CD4-positive, alpha-beta T cell (primary cell): ENCODE results near the gene RUNX2. TPM values are rescaled to one million over a fixed set of nuclear protein-coding genes. Genes with fewer than 3 reads are reported as not detected.

ENCODE experiments used
- ATAC-seq: fragments of 200-7000 bp; cut with Tn5 transposase; one replicate; pipeline ENCODE4 v1.10.0; 2022; ENCODE audit warnings: mild to moderate bottlenecking; ENCODE audit not compliant: poor library complexity
- CTCF ChIA-PET: fragments of 350-600 bp; sonication (Branson Sonifier 250); formaldehyde crosslinking; loops from one replicate; lab custom pipeline; 2021; ENCODE audit warnings: antibody characterized with exemption, inconsistent platforms; lab: Charles Lee
- POLR2A ChIA-PET: fragments of 350-600 bp; sonication (Branson Sonifier 250); formaldehyde crosslinking; loops from one replicate; lab custom pipeline; 2021; ENCODE audit warnings: antibody characterized with exemption, inconsistent platforms; lab: Charles Lee
- DNase-seq, 14 experiments: peaks; one replicate each; pipeline ENCODE4 v3.0.0-alpha.2; 2013 to 2020; ENCODE audit warnings: mixed read lengths in 2 of 14
- H3K27ac ChIP-seq, 2 donors: one replicate each; pipeline versions ENCODE4 v1.5.1 to v1.7.0; 2013; ENCODE audit warnings: low read length in 2 of 2, low read depth in 1 of 2, mild to moderate bottlenecking in 1 of 2
- H3K27me3 ChIP-seq, 2 experiments: 1 replicate in 1 of 2; 2 replicates in 1 of 2; pipeline versions ENCODE4 v1.6.1 to v1.7.0; 2013; ENCODE audit warnings: low read length in 2 of 2, control low read depth in 1 of 2, mild to moderate bottlenecking in 1 of 2, moderate library complexity in 1 of 2; ENCODE audit not compliant: insufficient read depth in 2 of 2, control insufficient read depth in 1 of 2
- H3K36me3 ChIP-seq: one replicate; pipeline ENCODE4 v1.6.1; 2013; ENCODE audit warnings: low read length, control low read depth; ENCODE audit not compliant: insufficient read depth
- H3K4me1 ChIP-seq: one replicate; pipeline ENCODE4 v1.6.1; 2013; ENCODE audit warnings: low read length, control low read depth; ENCODE audit not compliant: insufficient read depth
- H3K4me3 ChIP-seq: one replicate; pipeline ENCODE4 v1.5.1; 2013; ENCODE audit warnings: mild to moderate bottlenecking, low read length, moderate library complexity
- H3K9me3 ChIP-seq, 2 experiments: 1 replicate in 1 of 2; 2 replicates in 1 of 2; pipeline versions ENCODE4 v1.6.1 to v1.7.0; 2013; ENCODE audit warnings: low read length in 2 of 2, mild to moderate bottlenecking in 2 of 2, control low read depth in 1 of 2, moderate library complexity in 1 of 2; ENCODE audit not compliant: control insufficient read depth in 1 of 2, insufficient read depth in 1 of 2
- H3K27ac Mint-ChIP-seq: one replicate; pipeline ENCODE4 v1.8.0; 2020; ENCODE audit warnings: mixed read lengths
- H3K27me3 Mint-ChIP-seq: one replicate; pipeline ENCODE4 v1.8.0; 2021; ENCODE audit warnings: mixed read lengths
- H3K36me3 Mint-ChIP-seq: one replicate; pipeline ENCODE4 v1.8.0; 2021; ENCODE audit warnings: low read depth, mixed read lengths
- H3K4me1 Mint-ChIP-seq: one replicate; pipeline ENCODE4 v1.8.0; 2021; ENCODE audit warnings: low read depth, mixed read lengths
- H3K4me3 Mint-ChIP-seq: one replicate; pipeline ENCODE4 v1.8.0; 2020; ENCODE audit warnings: mild to moderate bottlenecking, mixed read lengths
- H3K9me3 Mint-ChIP-seq: one replicate; pipeline ENCODE4 v1.8.0; 2020; ENCODE audit warnings: mixed read lengths
- intact Hi-C, 2 experiments: fragments of 100-400 bp; cut with DNase I in 1 of 2; cut with micrococcal nuclease in 1 of 2; formaldehyde crosslinking; loops; one replicate each; pipeline versions ENCODE4 v1.15.1 to v1.9.0; 2023 to 2025; cut with DNase I, micrococcal nuclease
- total RNA-seq, 174 experiments: library from RNA in 2 of 174; stranded (reverse) in 2 of 174; gene quantifications; one replicate each; pipeline ENCODE4 v1.2.3 and lab custom pipeline; 2021 to 2026
- TF ChIP-seq, protein P1 (sequence below): fragments of 200-600 bp; IDR thresholded peaks from one replicate; pipeline ENCODE4 v1.8.0; 2022; ENCODE audit warnings: antibody characterized with exemption, mild to moderate bottlenecking

Gene RUNX2
- total RNA-seq, 2 experiments from 2014 or later, result 17.5 to 18.0 TPM

DNA sequence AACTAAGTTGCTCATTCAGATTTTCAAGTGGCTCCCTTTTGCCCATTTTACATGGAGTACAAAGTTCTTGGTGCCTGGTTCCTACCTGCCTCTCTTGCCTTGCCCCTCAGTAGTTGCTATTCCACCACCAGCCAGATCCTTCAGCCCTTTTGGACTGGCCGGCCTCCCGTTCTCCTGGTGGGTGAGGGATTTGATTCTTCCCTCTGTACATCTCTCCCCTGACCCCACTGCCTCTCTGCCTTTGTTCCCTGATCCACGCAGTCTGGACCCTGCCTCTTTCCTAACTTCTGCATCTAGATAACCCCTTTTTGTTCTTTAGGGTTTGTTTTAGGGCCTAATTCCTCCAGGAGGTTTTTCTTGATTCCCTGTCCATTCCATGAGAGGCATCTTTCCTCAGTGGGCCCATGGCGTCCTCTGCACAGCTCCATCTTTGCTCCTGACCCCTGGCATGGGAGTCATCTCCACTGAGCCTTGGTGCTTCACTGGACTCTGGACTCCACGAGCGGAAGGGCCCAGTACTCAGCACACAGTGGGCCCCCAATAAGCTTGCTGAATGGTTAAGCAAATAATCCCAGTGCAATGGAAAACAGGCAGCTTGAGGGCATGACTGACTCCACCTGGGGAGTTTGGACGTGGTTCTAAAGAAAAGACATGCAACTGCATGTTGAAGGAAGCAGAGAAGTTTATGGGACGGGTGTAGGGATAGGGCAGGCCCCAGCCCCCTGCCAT is 358.9 kb downstream of the RUNX2 start:
- ChIA-PET CTCF (no interaction called here), POLR2A (no interaction called here)
- ATAC-seq (no peak), DNase-seq (no peak)
- TF ChIP-seq, protein P1, sequence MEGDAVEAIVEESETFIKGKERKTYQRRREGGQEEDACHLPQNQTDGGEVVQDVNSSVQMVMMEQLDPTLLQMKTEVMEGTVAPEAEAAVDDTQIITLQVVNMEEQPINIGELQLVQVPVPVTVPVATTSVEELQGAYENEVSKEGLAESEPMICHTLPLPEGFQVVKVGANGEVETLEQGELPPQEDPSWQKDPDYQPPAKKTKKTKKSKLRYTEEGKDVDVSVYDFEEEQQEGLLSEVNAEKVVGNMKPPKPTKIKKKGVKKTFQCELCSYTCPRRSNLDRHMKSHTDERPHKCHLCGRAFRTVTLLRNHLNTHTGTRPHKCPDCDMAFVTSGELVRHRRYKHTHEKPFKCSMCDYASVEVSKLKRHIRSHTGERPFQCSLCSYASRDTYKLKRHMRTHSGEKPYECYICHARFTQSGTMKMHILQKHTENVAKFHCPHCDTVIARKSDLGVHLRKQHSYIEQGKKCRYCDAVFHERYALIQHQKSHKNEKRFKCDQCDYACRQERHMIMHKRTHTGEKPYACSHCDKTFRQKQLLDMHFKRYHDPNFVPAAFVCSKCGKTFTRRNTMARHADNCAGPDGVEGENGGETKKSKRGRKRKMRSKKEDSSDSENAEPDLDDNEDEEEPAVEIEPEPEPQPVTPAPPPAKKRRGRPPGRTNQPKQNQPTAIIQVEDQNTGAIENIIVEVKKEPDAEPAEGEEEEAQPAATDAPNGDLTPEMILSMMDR, result no peak
- Mint-ChIP-seq H3K9me3 (peaks cover 2% of the 10 kb centered on the region), H3K27me3 (no peaks in the 10 kb centered on the region), H3K4me3 (no peak overlapping the region), H3K27ac (no peak overlapping the region), H3K36me3 (peaks cover under 1% of the 10 kb centered on the region), H3K4me1 (peaks cover 2% of the 10 kb centered on the region)
- Histone ChIP-seq H3K27me3 (no peaks in the 10 kb centered on the region), H3K27ac (no peak overlapping the region), H3K9me3 (peaks cover 0 to 4% of the 10 kb centered on the region in 2 experiments), H3K4me1 (no peaks in the 10 kb centered on the region), H3K36me3 (no peaks in the 10 kb centered on the region), H3K4me3 (no peak overlapping the region)
- intact Hi-C loops, result no loop called here

DNA sequence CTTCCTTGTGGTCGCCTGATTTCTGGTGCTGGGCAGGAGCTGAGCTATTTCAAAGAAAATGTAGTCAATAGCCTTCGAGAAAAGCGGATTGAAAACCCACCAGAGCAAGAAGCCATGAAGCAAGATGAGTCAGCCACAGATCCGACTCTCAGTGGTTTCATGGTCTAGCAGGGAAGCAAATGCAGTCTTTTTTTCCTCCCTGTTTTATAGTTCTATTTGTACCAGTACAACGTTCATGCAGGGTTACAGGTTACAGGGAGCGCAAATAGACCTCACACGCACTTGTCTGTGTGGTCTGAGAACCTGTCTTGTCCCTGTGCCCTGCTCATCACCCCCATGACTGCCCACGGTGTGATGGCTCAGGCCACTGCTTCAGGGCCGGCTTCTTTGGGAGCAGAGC is 359.4 kb downstream of the RUNX2 start:
- no peak overlapping the region for H3K27ac Mint-ChIP-seq
- CTCF ChIA-PET, result no interaction called here

DNA sequence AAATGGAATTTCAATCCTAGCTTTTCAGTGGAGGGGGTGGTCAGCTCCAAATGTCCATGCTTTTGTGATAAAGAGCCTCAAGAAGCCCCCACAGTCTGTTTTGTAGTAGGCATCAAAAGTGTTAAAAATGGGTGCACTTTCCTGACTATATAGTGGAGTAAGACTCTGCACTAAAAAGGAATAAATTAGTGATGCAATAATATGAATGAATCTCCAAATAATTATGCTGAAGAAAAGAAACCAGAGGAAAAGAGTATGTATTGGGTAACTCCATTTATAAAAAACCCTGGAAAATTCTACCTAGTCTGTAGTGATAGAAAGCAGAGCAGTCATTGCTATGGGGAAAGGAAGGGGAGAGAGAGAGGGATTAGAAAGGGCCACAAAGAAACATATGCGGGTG is 360.1 kb downstream of the RUNX2 start:
- no peak for DNase-seq
- Mint-ChIP-seq H3K36me3 (no peaks in the 10 kb centered on the region), H3K4me3 (no peak overlapping the region), H3K9me3 (no peaks in the 10 kb centered on the region), H3K4me1 (no peaks in the 10 kb centered on the region), H3K27me3 (no peaks in the 10 kb centered on the region), H3K27ac (no peak overlapping the region)
- Histone ChIP-seq H3K9me3 (no peaks in the 10 kb centered on the region), H3K4me1 (no peaks in the 10 kb centered on the region), H3K4me3 (no peak overlapping the region), H3K27ac (no peak overlapping the region), H3K36me3 (no peaks in the 10 kb centered on the region), H3K27me3 (no peaks in the 10 kb centered on the region)
- intact Hi-C loops, result no loop called here
- ChIA-PET POLR2A (no interaction called here), CTCF (no interaction called here)
- no peak for ATAC-seq
- TF ChIP-seq, protein P1, result no peak

More for the DNA sequence above, 359.4 kb downstream of the RUNX2 start:
- H3K9me3 Mint-ChIP-seq, result no peaks in the 10 kb centered on the region
- no peaks in the 10 kb centered on the region for H3K36me3 Mint-ChIP-seq
- Histone ChIP-seq H3K27ac (no peak overlapping the region), H3K4me1 (no peaks in the 10 kb centered on the region), H3K27me3 (no peaks in the 10 kb centered on the region), H3K36me3 (no peaks in the 10 kb centered on the region), H3K4me3 (no peak overlapping the region), H3K9me3 (peaks cover 0 to 3% of the 10 kb centered on the region in 2 experiments)
- POLR2A ChIA-PET, result no interaction called here
- intact Hi-C loops, result no loop called here
- no peak overlapping the region for H3K4me3 Mint-ChIP-seq
- no peaks in the 10 kb centered on the region for H3K4me1 Mint-ChIP-seq
- DNase-seq (no peak), ATAC-seq (no peak)
- TF ChIP-seq, protein P1, result no peak
- H3K27me3 Mint-ChIP-seq, result no peaks in the 10 kb centered on the region
